ENCODE data around the gene PPP1R27.

DNA sequence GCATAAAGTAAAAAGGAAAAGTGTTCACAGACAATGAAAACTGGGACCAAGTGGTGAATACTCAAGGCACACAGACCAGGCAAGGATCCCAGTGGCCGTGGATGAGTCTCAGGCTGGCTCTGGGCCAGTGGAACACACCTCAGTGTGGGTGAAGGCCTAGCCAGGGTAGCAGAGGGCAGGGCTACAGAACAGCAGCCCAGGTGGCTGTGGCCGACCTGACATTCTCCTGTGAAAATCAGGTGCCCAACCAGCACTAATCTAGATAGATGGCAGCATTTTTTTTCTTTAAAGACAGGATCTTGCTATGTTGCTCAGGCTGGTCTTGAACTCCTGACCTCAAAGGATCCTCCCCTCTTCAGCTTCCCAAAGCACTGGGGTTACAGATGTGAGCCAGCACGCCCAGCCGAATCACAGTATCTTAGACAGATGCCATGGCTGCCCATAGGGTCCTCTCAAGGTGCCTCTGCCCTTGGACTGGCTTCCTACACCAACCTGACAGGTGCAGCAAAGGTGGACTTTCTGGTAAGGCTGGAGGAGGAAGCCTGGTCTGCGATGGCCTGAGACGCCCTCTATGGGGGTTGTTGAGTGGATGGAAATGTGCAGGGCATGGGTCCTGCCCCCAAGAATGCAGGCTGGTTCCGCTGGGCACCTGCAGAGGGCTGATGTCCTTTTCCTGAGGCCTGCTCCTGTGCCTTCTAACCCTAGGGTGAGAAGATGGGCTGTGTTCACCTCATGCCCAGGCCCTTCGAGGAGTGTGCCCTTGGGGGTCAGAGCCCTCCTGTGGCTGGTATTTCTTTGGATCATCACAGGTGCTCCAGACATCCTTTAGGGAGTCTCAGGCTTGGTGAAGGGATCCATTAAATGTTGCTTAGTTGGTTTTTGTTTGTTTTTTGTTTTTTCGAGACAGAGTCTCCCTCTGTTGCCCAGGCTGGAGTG lies 29.3 kb upstream of the PPP1R27 start:
- TF ChIP-seq, protein P1, sequence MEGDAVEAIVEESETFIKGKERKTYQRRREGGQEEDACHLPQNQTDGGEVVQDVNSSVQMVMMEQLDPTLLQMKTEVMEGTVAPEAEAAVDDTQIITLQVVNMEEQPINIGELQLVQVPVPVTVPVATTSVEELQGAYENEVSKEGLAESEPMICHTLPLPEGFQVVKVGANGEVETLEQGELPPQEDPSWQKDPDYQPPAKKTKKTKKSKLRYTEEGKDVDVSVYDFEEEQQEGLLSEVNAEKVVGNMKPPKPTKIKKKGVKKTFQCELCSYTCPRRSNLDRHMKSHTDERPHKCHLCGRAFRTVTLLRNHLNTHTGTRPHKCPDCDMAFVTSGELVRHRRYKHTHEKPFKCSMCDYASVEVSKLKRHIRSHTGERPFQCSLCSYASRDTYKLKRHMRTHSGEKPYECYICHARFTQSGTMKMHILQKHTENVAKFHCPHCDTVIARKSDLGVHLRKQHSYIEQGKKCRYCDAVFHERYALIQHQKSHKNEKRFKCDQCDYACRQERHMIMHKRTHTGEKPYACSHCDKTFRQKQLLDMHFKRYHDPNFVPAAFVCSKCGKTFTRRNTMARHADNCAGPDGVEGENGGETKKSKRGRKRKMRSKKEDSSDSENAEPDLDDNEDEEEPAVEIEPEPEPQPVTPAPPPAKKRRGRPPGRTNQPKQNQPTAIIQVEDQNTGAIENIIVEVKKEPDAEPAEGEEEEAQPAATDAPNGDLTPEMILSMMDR (IDR thresholded peaks at IDR 0.05), result no peak
- no peak for TF ChIP-seq POLR2A (IDR thresholded peaks at IDR 0.05)
